OCI-LY3 (cell line): Measurements from ENCODE around the gene RNPEPL1.

Experiments
- EZH2phosphoT487 ChIP-seq: fragments of 200-600 bp; shearing (Covaris generic); IDR thresholded peaks from 2 replicates; pipeline ENCODE4 v1.6.1; 2018; ENCODE audit warnings: antibody characterized with exemption, mixed run types, low read depth
- TF ChIP-seq, protein P1 (sequence below): fragments of 200-600, 300-600 bp; sonication (generic); IDR thresholded peaks from 2 replicates; pipeline ENCODE4 v1.5.1; 2014; ENCODE audit warnings: antibody characterized with exemption, low read length, low read depth

DNA sequence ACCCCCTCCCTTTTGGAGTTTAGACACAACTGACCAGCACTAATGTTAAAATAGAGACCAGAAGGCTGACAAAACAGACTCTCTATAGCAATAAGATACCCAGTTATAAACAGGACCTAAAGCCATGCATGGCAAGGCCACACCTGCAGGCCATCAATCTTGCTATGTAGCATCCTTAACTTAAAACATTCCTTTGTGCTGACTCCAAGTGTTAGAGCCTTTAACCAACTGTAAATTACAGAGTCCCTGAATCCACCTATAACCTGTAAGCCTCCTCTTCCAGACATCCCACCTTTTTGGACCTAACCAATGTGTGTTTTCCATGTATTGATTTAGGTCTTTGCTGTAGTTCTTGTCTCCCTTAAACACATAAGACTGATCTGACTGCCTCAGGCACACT, 28.4 kb upstream of the RNPEPL1 start:
- TF ChIP-seq, protein P1, sequence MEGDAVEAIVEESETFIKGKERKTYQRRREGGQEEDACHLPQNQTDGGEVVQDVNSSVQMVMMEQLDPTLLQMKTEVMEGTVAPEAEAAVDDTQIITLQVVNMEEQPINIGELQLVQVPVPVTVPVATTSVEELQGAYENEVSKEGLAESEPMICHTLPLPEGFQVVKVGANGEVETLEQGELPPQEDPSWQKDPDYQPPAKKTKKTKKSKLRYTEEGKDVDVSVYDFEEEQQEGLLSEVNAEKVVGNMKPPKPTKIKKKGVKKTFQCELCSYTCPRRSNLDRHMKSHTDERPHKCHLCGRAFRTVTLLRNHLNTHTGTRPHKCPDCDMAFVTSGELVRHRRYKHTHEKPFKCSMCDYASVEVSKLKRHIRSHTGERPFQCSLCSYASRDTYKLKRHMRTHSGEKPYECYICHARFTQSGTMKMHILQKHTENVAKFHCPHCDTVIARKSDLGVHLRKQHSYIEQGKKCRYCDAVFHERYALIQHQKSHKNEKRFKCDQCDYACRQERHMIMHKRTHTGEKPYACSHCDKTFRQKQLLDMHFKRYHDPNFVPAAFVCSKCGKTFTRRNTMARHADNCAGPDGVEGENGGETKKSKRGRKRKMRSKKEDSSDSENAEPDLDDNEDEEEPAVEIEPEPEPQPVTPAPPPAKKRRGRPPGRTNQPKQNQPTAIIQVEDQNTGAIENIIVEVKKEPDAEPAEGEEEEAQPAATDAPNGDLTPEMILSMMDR: no peak
- no peak for TF ChIP-seq EZH2phosphoT487
